Measurements from ENCODE around the gene SPON1. TPM values are rescaled to one million over a fixed set of nuclear protein-coding genes. Genes with fewer than 3 reads are reported as not detected.

SPON1 gene
- polyA plus RNA-seq, 2 of the 4 experiments (the other 2 are of a cell fraction): not detected

DNA sequence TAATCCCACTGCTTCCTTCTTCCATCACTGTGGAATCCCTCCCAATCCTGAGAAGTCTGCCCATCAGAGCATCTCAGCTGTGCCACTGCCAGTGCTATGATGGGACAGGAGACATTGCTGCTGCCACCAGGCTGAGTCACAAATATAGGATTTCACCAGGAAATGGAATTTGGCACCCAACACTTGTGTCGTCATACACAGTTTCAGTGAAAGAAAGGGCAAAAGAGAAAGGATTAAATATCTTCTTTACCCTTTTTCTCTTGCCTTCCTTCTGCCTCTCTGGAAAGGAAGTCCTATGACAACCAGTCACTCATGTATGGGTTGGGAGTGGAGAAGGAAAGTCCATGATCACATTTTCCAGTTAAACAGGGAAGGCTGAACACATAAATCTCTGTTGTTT, 133.4 kb downstream of the SPON1 start:
- H3K27ac ChIP-seq: no peak overlapping the region
- POLR2A ChIA-PET: no interaction called here
- CTCF ChIA-PET: no interaction called here
- H3K4me1 ChIP-seq: no peaks in the 10 kb centered on the region
- DNase-seq (ENCODE audit: low read depth in 1 of 2, low spot score in 1 of 2) (no peak), ATAC-seq (peak in 1 of 2 experiments; percentile 13; a peak in 1 of 6 replicates), FAIRE-seq (no peak)
- TF ChIP-seq RARB (CRISPR knock-in tag; IDR thresholded peaks at IDR 0.05) (no peak), HEYL (CRISPR knock-in tag; IDR thresholded peaks at IDR 0.05) (no peak), CEBPB (IDR thresholded peaks at IDR 0.05) (no peak), JUN (IDR thresholded peaks at IDR 0.05) (no peak)
- TF ChIP-seq, protein P1, sequence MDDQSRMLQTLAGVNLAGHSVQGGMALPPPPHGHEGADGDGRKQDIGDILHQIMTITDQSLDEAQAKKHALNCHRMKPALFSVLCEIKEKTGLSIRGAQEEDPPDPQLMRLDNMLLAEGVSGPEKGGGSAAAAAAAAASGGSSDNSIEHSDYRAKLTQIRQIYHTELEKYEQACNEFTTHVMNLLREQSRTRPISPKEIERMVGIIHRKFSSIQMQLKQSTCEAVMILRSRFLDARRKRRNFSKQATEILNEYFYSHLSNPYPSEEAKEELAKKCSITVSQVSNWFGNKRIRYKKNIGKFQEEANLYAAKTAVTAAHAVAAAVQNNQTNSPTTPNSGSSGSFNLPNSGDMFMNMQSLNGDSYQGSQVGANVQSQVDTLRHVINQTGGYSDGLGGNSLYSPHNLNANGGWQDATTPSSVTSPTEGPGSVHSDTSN (IDR thresholded peaks at IDR 0.05): no peak
- no peaks in the 10 kb centered on the region for H3K9me3 ChIP-seq
- WGBS (ENCODE audit: missing lambda C conversion rate): 18% methylated on average over 1 of the region's 1 CpG
- no peak overlapping the region for H3K4me2 ChIP-seq
- no peak overlapping the region for H3K4me3 ChIP-seq

DNA sequence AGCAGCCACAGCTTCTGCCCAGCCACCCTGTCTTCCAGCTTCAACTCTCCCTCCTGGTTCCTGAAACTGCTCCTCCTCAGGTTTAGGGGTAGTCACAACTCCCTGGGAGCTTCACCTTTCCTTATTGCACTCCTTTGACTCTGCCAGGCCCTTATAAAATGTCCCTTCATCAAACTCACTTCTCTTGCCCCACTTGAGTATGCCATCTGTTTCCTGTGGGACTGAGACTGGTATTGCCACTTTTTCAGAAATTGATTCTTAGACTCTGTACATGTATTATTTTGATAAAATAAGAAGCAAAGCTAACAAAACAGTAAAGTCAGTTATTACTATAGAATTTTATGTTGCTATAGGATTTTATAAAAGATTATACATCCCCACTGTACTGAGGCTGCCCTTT, 134.1 kb downstream of the SPON1 start:
- ChIA-PET POLR2A (interaction anchor here (0.5 kb wide), 1 partner anchor 11 kb away, joined by 3 read pairs; no protein-coding TSS in a partner anchor), CTCF (no interaction called here)
- H3K4me1 ChIP-seq: no peaks in the 10 kb centered on the region
- no peaks in the 10 kb centered on the region for H3K9me3 ChIP-seq
- ATAC-seq: no peak
- no peak for TF ChIP-seq NPAS2 (CRISPR knock-in tag; IDR thresholded peaks at IDR 0.05; ENCODE audit: borderline replicate concordance)
- TF ChIP-seq, protein P2, sequence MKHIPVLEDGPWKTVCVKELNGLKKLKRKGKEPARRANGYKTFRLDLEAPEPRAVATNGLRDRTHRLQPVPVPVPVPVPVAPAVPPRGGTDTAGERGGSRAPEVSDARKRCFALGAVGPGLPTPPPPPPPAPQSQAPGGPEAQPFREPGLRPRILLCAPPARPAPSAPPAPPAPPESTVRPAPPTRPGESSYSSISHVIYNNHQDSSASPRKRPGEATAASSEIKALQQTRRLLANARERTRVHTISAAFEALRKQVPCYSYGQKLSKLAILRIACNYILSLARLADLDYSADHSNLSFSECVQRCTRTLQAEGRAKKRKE (CRISPR knock-in tag; IDR thresholded peaks at IDR 0.05; ENCODE audit: low read depth): no peak
- TF ChIP-seq HEYL (CRISPR knock-in tag; IDR thresholded peaks at IDR 0.05): no peak
- no peak for TF ChIP-seq POLR2A (IDR thresholded peaks at IDR 0.05; ENCODE audit: low read length)
- TF ChIP-seq MAZ (IDR thresholded peaks at IDR 0.05; ENCODE audit: borderline replicate concordance, low read depth, low read length): no peak
- no peak for TF ChIP-seq NFE2L2 (conservative IDR thresholded peaks at IDR 0.05; ENCODE audit: low read length)
- TF ChIP-seq EHMT2 (IDR thresholded peaks at IDR 0.05; ENCODE audit: low read depth): no peak
- TF ChIP-seq, protein P3, sequence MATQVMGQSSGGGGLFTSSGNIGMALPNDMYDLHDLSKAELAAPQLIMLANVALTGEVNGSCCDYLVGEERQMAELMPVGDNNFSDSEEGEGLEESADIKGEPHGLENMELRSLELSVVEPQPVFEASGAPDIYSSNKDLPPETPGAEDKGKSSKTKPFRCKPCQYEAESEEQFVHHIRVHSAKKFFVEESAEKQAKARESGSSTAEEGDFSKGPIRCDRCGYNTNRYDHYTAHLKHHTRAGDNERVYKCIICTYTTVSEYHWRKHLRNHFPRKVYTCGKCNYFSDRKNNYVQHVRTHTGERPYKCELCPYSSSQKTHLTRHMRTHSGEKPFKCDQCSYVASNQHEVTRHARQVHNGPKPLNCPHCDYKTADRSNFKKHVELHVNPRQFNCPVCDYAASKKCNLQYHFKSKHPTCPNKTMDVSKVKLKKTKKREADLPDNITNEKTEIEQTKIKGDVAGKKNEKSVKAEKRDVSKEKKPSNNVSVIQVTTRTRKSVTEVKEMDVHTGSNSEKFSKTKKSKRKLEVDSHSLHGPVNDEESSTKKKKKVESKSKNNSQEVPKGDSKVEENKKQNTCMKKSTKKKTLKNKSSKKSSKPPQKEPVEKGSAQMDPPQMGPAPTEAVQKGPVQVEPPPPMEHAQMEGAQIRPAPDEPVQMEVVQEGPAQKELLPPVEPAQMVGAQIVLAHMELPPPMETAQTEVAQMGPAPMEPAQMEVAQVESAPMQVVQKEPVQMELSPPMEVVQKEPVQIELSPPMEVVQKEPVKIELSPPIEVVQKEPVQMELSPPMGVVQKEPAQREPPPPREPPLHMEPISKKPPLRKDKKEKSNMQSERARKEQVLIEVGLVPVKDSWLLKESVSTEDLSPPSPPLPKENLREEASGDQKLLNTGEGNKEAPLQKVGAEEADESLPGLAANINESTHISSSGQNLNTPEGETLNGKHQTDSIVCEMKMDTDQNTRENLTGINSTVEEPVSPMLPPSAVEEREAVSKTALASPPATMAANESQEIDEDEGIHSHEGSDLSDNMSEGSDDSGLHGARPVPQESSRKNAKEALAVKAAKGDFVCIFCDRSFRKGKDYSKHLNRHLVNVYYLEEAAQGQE (IDR thresholded peaks at IDR 0.05): no peak
- TF ChIP-seq, protein P4, sequence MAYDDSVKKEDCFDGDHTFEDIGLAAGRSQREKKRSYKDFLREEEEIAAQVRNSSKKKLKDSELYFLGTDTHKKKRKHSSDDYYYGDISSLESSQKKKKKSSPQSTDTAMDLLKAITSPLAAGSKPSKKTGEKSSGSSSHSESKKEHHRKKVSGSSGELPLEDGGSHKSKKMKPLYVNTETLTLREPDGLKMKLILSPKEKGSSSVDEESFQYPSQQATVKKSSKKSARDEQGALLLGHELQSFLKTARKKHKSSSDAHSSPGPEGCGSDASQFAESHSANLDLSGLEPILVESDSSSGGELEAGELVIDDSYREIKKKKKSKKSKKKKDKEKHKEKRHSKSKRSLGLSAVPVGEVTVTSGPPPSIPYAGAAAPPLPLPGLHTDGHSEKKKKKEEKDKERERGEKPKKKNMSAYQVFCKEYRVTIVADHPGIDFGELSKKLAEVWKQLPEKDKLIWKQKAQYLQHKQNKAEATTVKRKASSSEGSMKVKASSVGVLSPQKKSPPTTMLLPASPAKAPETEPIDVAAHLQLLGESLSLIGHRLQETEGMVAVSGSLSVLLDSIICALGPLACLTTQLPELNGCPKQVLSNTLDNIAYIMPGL (CRISPR knock-in tag; IDR thresholded peaks at IDR 0.05; ENCODE audit: borderline replicate concordance): no peak
- no peak for TF ChIP-seq JUN (IDR thresholded peaks at IDR 0.05)
- no peak for TF ChIP-seq JUNB (IDR thresholded peaks at IDR 0.05)
- TF ChIP-seq FOSB (CRISPR knock-in tag; IDR thresholded peaks at IDR 0.05): no peak
- no peak for TF ChIP-seq HOXB5 (CRISPR knock-in tag; IDR thresholded peaks at IDR 0.05)
- TF ChIP-seq ZNF302 (CRISPR knock-in tag; IDR thresholded peaks at IDR 0.05): no peak
- TF ChIP-seq EHF (CRISPR knock-in tag; IDR thresholded peaks at IDR 0.05): no peak
- TF ChIP-seq, protein P5, sequence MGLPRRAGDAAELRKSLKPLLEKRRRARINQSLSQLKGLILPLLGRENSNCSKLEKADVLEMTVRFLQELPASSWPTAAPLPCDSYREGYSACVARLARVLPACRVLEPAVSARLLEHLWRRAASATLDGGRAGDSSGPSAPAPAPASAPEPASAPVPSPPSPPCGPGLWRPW (IDR thresholded peaks at IDR 0.05): no peak
- TF ChIP-seq TP53 (CRISPR knock-in tag; IDR thresholded peaks at IDR 0.05): no peak
- no peak for TF ChIP-seq MYC (IDR thresholded peaks at IDR 0.05; ENCODE audit: borderline replicate concordance, low read length)
- H3K27ac ChIP-seq: no peak overlapping the region
- FAIRE-seq: no peak
- no peak overlapping the region for H3K4me3 ChIP-seq
- H3K4me2 ChIP-seq: no peak overlapping the region
- no peak for DNase-seq (ENCODE audit: low read depth in 1 of 2, low spot score in 1 of 2)

Measured in A549 (cell line).